Adrenal gland (tissue), 12 donors: Measurements from ENCODE around the gene CLDN20. TPM values are rescaled to one million over a fixed set of nuclear protein-coding genes. Genes with fewer than 3 reads are reported as not detected.

Source experiments
- DNase-seq, 7 donors: peaks; one replicate each; pipeline ENCODE4 v3.0.0-alpha.2; 2019 to 2020
- H3K27ac ChIP-seq, 5 donors: fragments of 200-600 bp; sonication (generic) in 4 of 5; 1 replicate in 3 of 5; 2 replicates in 2 of 5; pipeline versions ENCODE4 v1.5.1 to v1.8.0; 2016 to 2020; ENCODE audit warnings: mild to moderate bottlenecking in 1 of 5
- H3K27me3 ChIP-seq: fragments of 200-600 bp; 2 replicates; pipeline ENCODE4 v1.8.0; 2021
- H3K36me3 ChIP-seq, 2 donors: fragments of 200-600 bp; replicated peaks in 1 of 2; 1 replicate in 1 of 2; 2 replicates in 1 of 2; pipeline versions ENCODE4 v1.5.1 to v1.8.0; 2018 to 2022
- H3K4me1 ChIP-seq, 2 donors: fragments of 200-600 bp; replicated peaks in 1 of 2; 1 replicate in 1 of 2; 2 replicates in 1 of 2; pipeline versions ENCODE4 v1.5.1 to v1.8.0; 2018 to 2021
- H3K4me3 ChIP-seq, 4 donors: fragments of 200-600 bp; sonication (generic) in 3 of 4; one replicate each; pipeline ENCODE4 v1.5.1; 2016 to 2018
- H3K9me3 ChIP-seq, 3 donors: fragments of 200-600 bp; sonication (generic) in 1 of 3; replicated peaks in 1 of 3; 1 replicate in 2 of 3; 2 replicates in 1 of 3; pipeline versions ENCODE4 v1.5.1 to v1.8.0; 2016 to 2021
- CTCF ChIP-seq, 6 experiments: fragments of 450-650 bp in 4 of 6; fragments of 200-600 bp in 2 of 6; sonication (generic) in 1 of 6; IDR thresholded peaks; 1 replicate in 5 of 6; 2 replicates in 1 of 6; pipeline versions ENCODE4 v1.5.1 to v1.8.0; 2016 to 2021; ENCODE audit warnings: antibody characterized with exemption in 6 of 6, mild to moderate bottlenecking in 2 of 6, moderate library complexity in 1 of 6
- POLR2A ChIP-seq, 2 donors: fragments of 450-650 bp; IDR thresholded peaks; one replicate each; pipeline ENCODE4 v1.6.1; 2017; ENCODE audit warnings: antibody characterized with exemption in 2 of 2, mild to moderate bottlenecking in 2 of 2, moderate library complexity in 1 of 2
- WGBS, 4 donors: extraction: QIAGEN DNeasy Blood & Tissue Kit in 2 of 4; methylation state at CpG; one replicate each; pipeline versions ENCODE4 v1.1.5 to v1.1.7; 2013 to 2017; 5-methylcytosine and 5-hydroxymethylcytosine counted together
- intact Hi-C, 2 donors: fragments of 100-400 bp; cut with DNase I; formaldehyde crosslinking; loops; one replicate each; pipeline versions ENCODE4 v1.14.1 to v1.15.0; 2022 to 2023
- polyA plus RNA-seq, 3 donors: library from polyadenylated mRNA; stranded (reverse); fragments of 200-250 nt in 2 of 3; fragments of 350-450 nt in 1 of 3; fragmentation: Illumina TruSeq in 1 of 3; extraction: RNeasy Lipid Tissue Mini Kit (QIAGEN cat#74804) in 1 of 3; gene quantifications; one replicate each; pipeline ENCODE4 v1.2.3, GENCODE V29; 2013 to 2014
- total RNA-seq, 9 donors: library from RNA; depleted of rRNA in 4 of 9; stranded (reverse); fragments of >200 nt in 4 of 9; fragments of 120-200 nt in 1 of 9; fragmentation: NEBNext Ultra II Directional in 1 of 9; extraction: Animal tissue kit (Norgen Biotek cat#: 25700) in 1 of 9; gene quantifications; one replicate each; pipeline versions ENCODE4 v1.1.0 to v1.2.4, GENCODE V29; 2013 to 2023
- donor health status: healthy with polysubstance abuse.
- donor health status: Bipolar disorder and iron deficiency.
- donor health status: DM: yes; HTN: yes; CAD: no.
- donor health status: DM: no; HTN: no; CAD: no.
- donor health status: DM: no; HTN: no; CAD: no.
- donor health status: DM: yes; HTN: yes; CAD: no.

The CLDN20 gene
- total and polyA plus RNA-seq, 12 donors, result not detected

- 46 to 80% (median 55%) methylated on average over 2 of the region's 2 CpGs for WGBS, 4 donors
- TF ChIP-seq CTCF (IDR thresholded peaks at IDR 0.05) (no peak), POLR2A (IDR thresholded peaks at IDR 0.05) (no peak)
- DNase-seq, result no peak
- no peaks in the 10 kb centered on the region for H3K9me3 ChIP-seq
- H3K4me3 ChIP-seq, result no peak overlapping the region
- intact Hi-C loops, result no loop called here
- H3K36me3 ChIP-seq, result no peaks in the 10 kb centered on the region
- H3K4me1 ChIP-seq, result peaks cover 11 to 15% of the 10 kb centered on the region in 2 donors
- peak overlapping the region in 1 of 5 donors; percentile 69 for H3K27ac ChIP-seq
- H3K27me3 ChIP-seq, result no peaks in the 10 kb centered on the region
Measured at GRCh38 chr6:155274106-155274505, 10.3 kb downstream of the CLDN20 start.

- TF ChIP-seq CTCF (IDR thresholded peaks at IDR 0.05) (no peak), POLR2A (IDR thresholded peaks at IDR 0.05) (no peak)
- WGBS, 4 donors, result 70 to 96% (median 85%) methylated on average over 1 of the region's 1 CpG
- intact Hi-C loops, result no loop called here
- no peaks in the 10 kb centered on the region for H3K36me3 ChIP-seq
- H3K9me3 ChIP-seq, result no peaks in the 10 kb centered on the region
- peak overlapping the region in 1 of 5 donors; percentile 69 for H3K27ac ChIP-seq
- no peaks in the 10 kb centered on the region for H3K27me3 ChIP-seq
- peaks cover 11 to 15% of the 10 kb centered on the region in 2 donors for H3K4me1 ChIP-seq
- peak in 1 of 7 donors; percentile 31 for DNase-seq
- no peak overlapping the region for H3K4me3 ChIP-seq
Measured at GRCh38 chr6:155274533-155274932, 10.7 kb downstream of the CLDN20 start.

GRCh38 chr6:155275808-155276480 lies 12.1 kb downstream of the CLDN20 start:
- 66 to 82% (median 81%) methylated on average over 4 to 10 of the region's 10 CpGs for WGBS, 4 donors
- H3K9me3 ChIP-seq, result no peaks in the 10 kb centered on the region
- TF ChIP-seq CTCF (IDR thresholded peaks at IDR 0.05) (no peak), POLR2A (IDR thresholded peaks at IDR 0.05) (no peak)
- H3K27ac ChIP-seq, result peak overlapping the region in 1 of 5 donors; percentile 32
- intact Hi-C loops, result no loop called here
- no peaks in the 10 kb centered on the region for H3K27me3 ChIP-seq
- DNase-seq, result no peak
- H3K4me1 ChIP-seq, result peaks cover 11 to 15% of the 10 kb centered on the region in 2 donors
- H3K4me3 ChIP-seq, result no peak overlapping the region
- no peaks in the 10 kb centered on the region for H3K36me3 ChIP-seq

- intact Hi-C loops, result no loop called here
- Histone ChIP-seq H3K27me3 (no peaks in the 10 kb centered on the region), H3K4me3 (no peak overlapping the region), H3K36me3 (no peaks in the 10 kb centered on the region), H3K9me3 (no peaks in the 10 kb centered on the region), H3K27ac (no peak overlapping the region), H3K4me1 (peaks cover 11 to 15% of the 10 kb centered on the region in 2 donors)
- TF ChIP-seq POLR2A (IDR thresholded peaks at IDR 0.05) (no peak), CTCF (IDR thresholded peaks at IDR 0.05) (no peak)
- DNase-seq, result no peak
Measured at GRCh38 chr6:155276638-155277037, 12.8 kb downstream of the CLDN20 start.
